Spleen (tissue), 7 donors: ENCODE data around the gene DGKG.

ENCODE experiments used
- CTCF ChIP-seq, 11 experiments: fragments of 200-600 bp in 7 of 11; fragments of 450-650 bp in 4 of 11; sonication (generic) in 4 of 11; IDR thresholded peaks in 8 of 11; conservative IDR thresholded peaks in 3 of 11; 1 replicate in 7 of 11; 2 replicates in 4 of 11; pipeline versions ENCODE4 v1.4.0 to v1.8.0; 2016 to 2021; ENCODE audit warnings: antibody characterized with exemption in 11 of 11, inconsistent platforms in 4 of 11, mild to moderate bottlenecking in 1 of 11
- POLR2A ChIP-seq, 3 donors: fragments of 450-650 bp; IDR thresholded peaks; one replicate each; pipeline ENCODE4 v1.5.1; 2017; ENCODE audit warnings: antibody characterized with exemption in 3 of 3, mild to moderate bottlenecking in 1 of 3
- POLR2AphosphoS5 ChIP-seq, 3 donors: sonication (generic); formaldehyde crosslinking; IDR thresholded peaks; one replicate each; pipeline ENCODE4 v1.5.1; 2017; ENCODE audit warnings: antibody characterized with exemption in 3 of 3
- donor health status: DM: no; HTN: no; CAD: no; lungs with moderate emphysema.
- donor health status: DM: no; HTN: no; CAD: no.
- donor health status: DM: no; HTN: no; CAD: no.

GRCh38 chr3:186268616-186269448 is 93.2 kb downstream of the DGKG start:
- no peak for TF ChIP-seq CTCF (IDR thresholded peaks at IDR 0.05 in 8 of 11, conservative IDR thresholded peaks at IDR 0.05 in 3 of 11)
- TF ChIP-seq POLR2A (IDR thresholded peaks at IDR 0.05), result no peak
- TF ChIP-seq POLR2AphosphoS5 (IDR thresholded peaks at IDR 0.05), result no peak
